Endothelial cell (in vitro differentiated cells): ENCODE data around the gene CTXN1. TPM values are rescaled to one million over a fixed set of nuclear protein-coding genes. Genes with fewer than 3 reads are reported as not detected.

Experiments used
- DNase-seq: peaks from one replicate; pipeline ENCODE4 v3.0.0; 2021; ENCODE audit warnings: low spot score
- H3K27ac Mint-ChIP-seq: one replicate; pipeline ENCODE4 v1.8.0; 2021; ENCODE audit warnings: mixed read lengths, inconsistent platforms; ENCODE audit not compliant: unreplicated experiment
- H3K27me3 Mint-ChIP-seq: one replicate; pipeline ENCODE4 v1.8.0; 2021; ENCODE audit warnings: mild to moderate bottlenecking, moderate library complexity, mixed read lengths, inconsistent platforms; ENCODE audit not compliant: unreplicated experiment
- H3K36me3 Mint-ChIP-seq: one replicate; pipeline ENCODE4 v1.8.0; 2021; ENCODE audit warnings: mild to moderate bottlenecking, low read depth, mixed read lengths, inconsistent platforms; ENCODE audit not compliant: unreplicated experiment
- H3K4me1 Mint-ChIP-seq: one replicate; pipeline ENCODE4 v1.8.0; 2021; ENCODE audit warnings: mild to moderate bottlenecking, mixed read lengths, inconsistent platforms; ENCODE audit not compliant: unreplicated experiment
- H3K4me3 Mint-ChIP-seq: one replicate; pipeline ENCODE4 v1.8.0; 2021; ENCODE audit warnings: mild to moderate bottlenecking, mixed read lengths, inconsistent platforms; ENCODE audit not compliant: unreplicated experiment
- H3K9me3 Mint-ChIP-seq: one replicate; pipeline ENCODE4 v1.8.0; 2021; ENCODE audit warnings: mixed read lengths, inconsistent platforms; ENCODE audit not compliant: unreplicated experiment
- total RNA-seq: library from RNA; stranded (reverse); fragmentation: NEBNext Ultra II Directional; extraction: Animal tissue kit (Norgen Biotek cat#: 25700); gene quantifications from one replicate; pipeline ENCODE4 v1.2.1, GENCODE V29; 2021; ENCODE audit not compliant: unreplicated experiment
- TF ChIP-seq, protein P1 (sequence below): fragments of 200-600 bp; sonication (generic); IDR thresholded peaks from one replicate; pipeline ENCODE4 v1.5.0; 2021; ENCODE audit warnings: antibody characterized with exemption; ENCODE audit not compliant: unreplicated experiment

Gene CTXN1
- total RNA-seq, 1 donor from 2014 or later = 18.3 TPM

DNA sequence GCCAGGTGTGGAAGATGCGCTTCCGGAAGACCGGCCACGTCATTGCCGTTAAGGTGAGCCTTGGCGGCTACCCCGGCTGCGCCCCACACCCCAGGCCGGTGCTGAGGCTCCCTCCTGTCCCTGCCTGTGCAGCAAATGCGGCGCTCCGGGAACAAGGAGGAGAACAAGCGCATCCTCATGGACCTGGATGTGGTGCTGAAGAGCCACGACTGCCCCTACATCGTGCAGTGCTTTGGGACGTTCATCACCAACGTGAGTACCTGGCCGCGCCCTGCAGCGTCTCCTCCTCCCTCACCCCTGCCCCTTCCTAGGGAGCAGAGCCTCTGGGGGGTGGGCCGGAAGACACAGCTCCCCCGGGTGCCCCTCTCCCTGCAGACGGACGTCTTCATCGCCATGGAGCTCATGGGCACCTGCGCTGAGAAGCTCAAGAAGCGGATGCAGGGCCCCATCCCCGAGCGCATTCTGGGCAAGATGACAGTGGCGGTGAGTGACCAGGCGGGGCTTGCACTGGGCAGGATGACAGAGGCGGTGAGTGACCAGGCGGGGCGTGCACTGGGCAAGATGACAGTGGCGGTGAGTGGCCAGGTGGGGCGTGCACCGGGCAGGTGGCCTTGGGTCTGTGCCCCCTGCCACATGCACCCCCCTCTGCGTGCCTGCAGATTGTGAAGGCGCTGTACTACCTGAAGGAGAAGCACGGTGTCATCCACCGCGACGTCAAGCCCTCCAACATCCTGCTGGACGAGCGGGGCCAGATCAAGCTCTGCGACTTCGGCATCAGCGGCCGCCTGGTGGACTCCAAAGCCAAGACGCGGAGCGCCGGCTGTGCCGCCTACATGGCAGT, 15.4 kb downstream of the CTXN1 start:
- no peak for DNase-seq

DNA sequence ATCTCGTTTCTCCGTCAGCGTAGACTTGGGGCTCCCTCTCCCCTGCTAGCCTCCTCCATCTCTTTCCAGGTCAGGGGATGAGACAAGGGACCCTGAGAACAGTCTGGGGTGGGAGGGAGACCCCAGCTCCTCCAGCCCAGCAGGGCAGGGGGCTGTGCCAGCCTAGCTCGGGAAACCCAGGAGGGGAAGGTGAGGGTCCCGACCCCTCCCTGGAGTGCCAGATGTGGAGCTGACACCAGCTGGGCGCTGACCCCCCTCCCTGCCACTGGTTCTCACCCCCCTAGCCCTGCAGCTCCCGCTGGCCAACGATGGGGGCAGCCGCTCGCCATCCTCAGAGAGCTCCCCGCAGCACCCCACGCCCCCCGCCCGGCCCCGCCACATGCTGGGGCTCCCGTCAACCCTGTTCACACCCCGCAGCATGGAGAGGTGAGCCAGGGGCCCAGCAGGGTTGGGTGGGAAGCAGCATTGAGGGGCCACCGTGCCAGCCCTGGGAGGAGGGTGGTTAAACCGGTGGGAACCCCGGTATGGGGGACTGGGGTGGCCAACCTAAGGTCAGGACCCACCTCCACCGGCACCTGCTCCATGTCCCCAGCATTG, 16.4 kb downstream of the CTXN1 start:
- Mint-ChIP-seq H3K27me3 (peaks cover 9% of the 10 kb centered on the region), H3K27ac (no peak overlapping the region), H3K4me3 (no peak overlapping the region), H3K4me1 (peaks cover 9% of the 10 kb centered on the region), H3K36me3 (peaks cover 16% of the 10 kb centered on the region), H3K9me3 (no peaks in the 10 kb centered on the region)
- TF ChIP-seq, protein P1, sequence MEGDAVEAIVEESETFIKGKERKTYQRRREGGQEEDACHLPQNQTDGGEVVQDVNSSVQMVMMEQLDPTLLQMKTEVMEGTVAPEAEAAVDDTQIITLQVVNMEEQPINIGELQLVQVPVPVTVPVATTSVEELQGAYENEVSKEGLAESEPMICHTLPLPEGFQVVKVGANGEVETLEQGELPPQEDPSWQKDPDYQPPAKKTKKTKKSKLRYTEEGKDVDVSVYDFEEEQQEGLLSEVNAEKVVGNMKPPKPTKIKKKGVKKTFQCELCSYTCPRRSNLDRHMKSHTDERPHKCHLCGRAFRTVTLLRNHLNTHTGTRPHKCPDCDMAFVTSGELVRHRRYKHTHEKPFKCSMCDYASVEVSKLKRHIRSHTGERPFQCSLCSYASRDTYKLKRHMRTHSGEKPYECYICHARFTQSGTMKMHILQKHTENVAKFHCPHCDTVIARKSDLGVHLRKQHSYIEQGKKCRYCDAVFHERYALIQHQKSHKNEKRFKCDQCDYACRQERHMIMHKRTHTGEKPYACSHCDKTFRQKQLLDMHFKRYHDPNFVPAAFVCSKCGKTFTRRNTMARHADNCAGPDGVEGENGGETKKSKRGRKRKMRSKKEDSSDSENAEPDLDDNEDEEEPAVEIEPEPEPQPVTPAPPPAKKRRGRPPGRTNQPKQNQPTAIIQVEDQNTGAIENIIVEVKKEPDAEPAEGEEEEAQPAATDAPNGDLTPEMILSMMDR = no peak
- DNase-seq = no peak

More for the DNA sequence above, 15.4 kb downstream of the CTXN1 start:
- peaks cover 12% of the 10 kb centered on the region for H3K27me3 Mint-ChIP-seq
- no peak overlapping the region for H3K27ac Mint-ChIP-seq
- no peak overlapping the region for H3K4me3 Mint-ChIP-seq
- H3K4me1 Mint-ChIP-seq = peaks cover 4% of the 10 kb centered on the region
- TF ChIP-seq, protein P1 = no peak
- H3K36me3 Mint-ChIP-seq = peaks cover 10% of the 10 kb centered on the region
- H3K9me3 Mint-ChIP-seq = no peaks in the 10 kb centered on the region

DNA sequence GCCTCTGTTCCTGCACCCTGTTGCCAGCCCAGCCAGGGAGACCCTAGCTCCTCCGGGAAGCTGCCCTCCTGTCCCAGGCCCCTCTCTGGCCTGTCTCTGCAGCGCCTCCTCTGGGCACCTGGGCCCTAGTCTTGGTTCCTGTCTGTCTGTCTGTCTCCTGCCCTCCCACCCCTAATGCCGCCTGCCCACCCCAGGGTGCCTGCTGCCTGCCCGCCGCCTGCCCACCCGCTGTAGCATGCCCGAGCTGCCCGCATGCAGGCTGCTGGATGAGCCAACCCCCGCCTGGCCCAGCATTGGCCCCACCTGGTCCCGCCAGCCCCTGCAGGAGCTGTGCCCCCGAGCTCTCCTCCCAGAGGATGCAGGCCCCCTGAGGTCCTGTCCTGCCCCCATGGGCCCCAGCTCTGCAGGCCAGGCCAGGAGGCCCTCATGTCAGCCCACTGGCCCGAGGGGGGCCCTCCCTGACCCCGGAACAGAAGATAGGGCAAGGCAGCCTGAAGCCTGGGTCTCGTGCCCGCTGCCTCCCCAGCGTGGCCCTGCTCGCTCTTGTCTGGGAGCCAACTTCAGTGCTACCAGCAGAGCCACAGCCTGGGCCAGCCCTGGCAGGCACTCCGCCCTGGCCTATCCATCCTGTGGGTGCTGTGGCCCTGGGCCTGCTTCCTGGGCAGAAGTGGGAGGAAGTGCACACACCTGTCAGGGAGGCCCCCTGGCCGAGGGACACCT, 17.0 kb downstream of the CTXN1 start:
- H3K9me3 Mint-ChIP-seq = no peaks in the 10 kb centered on the region
- no peak overlapping the region for H3K4me3 Mint-ChIP-seq
- peaks cover 5% of the 10 kb centered on the region for H3K27me3 Mint-ChIP-seq
- TF ChIP-seq, protein P1 = no peak
- DNase-seq = no peak
- H3K4me1 Mint-ChIP-seq = peaks cover 12% of the 10 kb centered on the region
- no peak overlapping the region for H3K27ac Mint-ChIP-seq
- H3K36me3 Mint-ChIP-seq = peaks cover 16% of the 10 kb centered on the region

DNA sequence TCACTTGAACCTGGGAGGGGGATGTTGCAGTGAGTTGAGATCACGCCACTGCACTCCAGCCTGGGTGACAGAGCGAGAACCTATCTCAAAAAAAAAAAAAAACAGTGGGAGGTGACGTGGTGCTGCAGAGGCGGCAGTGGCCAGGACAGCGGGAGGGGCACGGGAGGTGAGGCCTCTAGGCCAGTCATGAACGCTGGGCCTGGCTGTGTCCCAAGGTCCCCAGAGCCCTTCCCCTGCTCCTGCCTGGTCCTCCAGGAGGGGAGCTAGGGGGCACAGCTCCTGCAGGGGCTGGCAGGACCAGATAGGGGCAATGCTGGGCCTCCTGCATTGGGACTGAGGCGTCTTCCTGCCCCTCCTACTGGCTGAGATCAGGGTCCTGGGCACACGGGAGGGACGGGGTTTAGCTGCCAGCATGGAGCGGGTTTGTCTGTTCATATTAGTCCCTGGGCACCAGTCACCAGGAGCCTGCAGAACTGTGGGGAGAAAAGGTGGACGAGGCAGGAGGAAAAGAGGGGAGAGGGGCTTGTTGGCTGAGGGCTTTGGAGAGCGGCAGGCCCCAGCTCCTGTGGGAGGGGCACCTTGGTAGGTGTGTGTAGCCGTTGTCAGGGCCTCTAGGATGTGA, 17.7 kb downstream of the CTXN1 start:
- H3K4me3 Mint-ChIP-seq = no peak overlapping the region

More for the DNA sequence above, 17.7 kb downstream of the CTXN1 start:
- TF ChIP-seq, protein P1 = no peak
- DNase-seq = no peak
- Mint-ChIP-seq H3K36me3 (peaks cover 13% of the 10 kb centered on the region), H3K27me3 (peaks cover 8% of the 10 kb centered on the region), H3K4me1 (peaks cover 12% of the 10 kb centered on the region), H3K27ac (no peak overlapping the region), H3K9me3 (no peaks in the 10 kb centered on the region)
